Endodermal cell (in vitro differentiated cells): Measurements from ENCODE around the gene CAMK2A. TPM values are rescaled to one million over a fixed set of nuclear protein-coding genes. Genes with fewer than 3 reads are reported as not detected.

Experiments used
- DNase-seq: peaks from one replicate; pipeline ENCODE4 v3.0.0-alpha.2; 2017
- H3K27ac ChIP-seq: 2 replicates; pipeline ENCODE4 v1.5.1; 2013; ENCODE audit warnings: mild to moderate bottlenecking, low read depth, low read length, moderate library complexity
- H3K27me3 ChIP-seq: 2 replicates; pipeline ENCODE4 v1.6.1; 2013; ENCODE audit warnings: mild to moderate bottlenecking, low read length, moderate library complexity; ENCODE audit not compliant: insufficient read depth, control insufficient read depth, poor library complexity, severe bottlenecking
- H3K36me3 ChIP-seq: 2 replicates; pipeline ENCODE4 v1.7.0; 2013; ENCODE audit warnings: mild to moderate bottlenecking, low read length, moderate library complexity; ENCODE audit not compliant: control insufficient read depth, insufficient read depth
- H3K4me1 ChIP-seq: one replicate; pipeline ENCODE4 v1.7.0; 2013; ENCODE audit warnings: low read length; ENCODE audit not compliant: control insufficient read depth, insufficient read depth
- H3K4me3 ChIP-seq: 2 replicates; pipeline ENCODE4 v1.5.1; 2013; ENCODE audit warnings: mild to moderate bottlenecking, low read length, moderate library complexity
- H3K9ac ChIP-seq: 2 replicates; pipeline ENCODE4 v1.6.1; 2013; ENCODE audit warnings: mild to moderate bottlenecking, low read length, moderate library complexity; ENCODE audit not compliant: poor library complexity, severe bottlenecking; ENCODE audit errors: extremely low read depth
- H3K9me3 ChIP-seq: 2 replicates; pipeline ENCODE4 v1.6.1; 2013; ENCODE audit warnings: mild to moderate bottlenecking, low read length, moderate library complexity; ENCODE audit not compliant: control insufficient read depth
- H3K27ac Mint-ChIP-seq: 2 replicates; pipeline ENCODE4 v1.8.0; 2020; ENCODE audit warnings: mixed read lengths
- H3K27me3 Mint-ChIP-seq: 2 replicates; pipeline ENCODE4 v1.8.0; 2021; ENCODE audit warnings: mild to moderate bottlenecking, mixed read lengths; ENCODE audit not compliant: insufficient read depth
- H3K36me3 Mint-ChIP-seq: 2 replicates; pipeline ENCODE4 v1.8.0; 2020; ENCODE audit warnings: low read depth, mixed read lengths
- H3K4me1 Mint-ChIP-seq: 2 replicates; pipeline ENCODE4 v1.8.0; 2020; ENCODE audit warnings: mixed read lengths
- H3K4me3 Mint-ChIP-seq: 2 replicates; pipeline ENCODE4 v1.8.0; 2020; ENCODE audit warnings: mild to moderate bottlenecking, moderate library complexity, mixed read lengths
- H3K9me3 Mint-ChIP-seq: 2 replicates; pipeline ENCODE4 v1.8.0; 2020; ENCODE audit warnings: mild to moderate bottlenecking, mixed read lengths
- CTCF ChIP-seq: fragments of 200-600 bp; sonication (generic); conservative IDR thresholded peaks from 2 replicates; pipeline ENCODE4 v1.5.0; 2021; ENCODE audit warnings: antibody characterized with exemption, mild to moderate bottlenecking
- WGBS, 2 experiments: methylation state at CpG; one replicate each; pipeline versions ENCODE4 v1.1.5 to v1.1.7; 2013; ENCODE audit warnings: missing lambda C conversion rate in 2 of 2, mixed read lengths in 1 of 2; ENCODE audit not compliant: insufficient coverage in 1 of 2, insufficient read length in 1 of 2; 5-methylcytosine and 5-hydroxymethylcytosine counted together
- total RNA-seq, 2 donors: library from RNA; stranded (reverse); fragmentation: NEBNext Ultra II Directional in 1 of 2; extraction: Animal tissue kit (Norgen Biotek cat#: 25700) in 1 of 2; gene quantifications; 2 replicates in 1 of 2; 3 replicates in 1 of 2; pipeline ENCODE4 v1.2.1, GENCODE V29; 2021

CAMK2A gene
- total RNA-seq, 2 donors from 2014 or later = 0.31 to 0.49 TPM

- H3K27me3 Mint-ChIP-seq = peaks cover 5% of the 10 kb centered on the region
- H3K36me3 Mint-ChIP-seq = no peaks in the 10 kb centered on the region
- Histone ChIP-seq H3K4me3 (no peak overlapping the region), H3K36me3 (no peaks in the 10 kb centered on the region), H3K27me3 (no peaks in the 10 kb centered on the region), H3K9me3 (no peaks in the 10 kb centered on the region), H3K4me1 (no peaks in the 10 kb centered on the region), H3K9ac (no peak overlapping the region), H3K27ac (no peak overlapping the region)
- H3K9me3 Mint-ChIP-seq = no peaks in the 10 kb centered on the region
- no peak for DNase-seq
- peaks cover 18% of the 10 kb centered on the region for H3K4me1 Mint-ChIP-seq
- H3K27ac Mint-ChIP-seq = no peak overlapping the region
- no peak for TF ChIP-seq CTCF
- no peak overlapping the region for H3K4me3 Mint-ChIP-seq
- WGBS, 2 experiments = 85 to 86% methylated on average over 1 to 4 of the region's 4 CpGs
These were observed 25.7 kb upstream of the CAMK2A start for GRCh38 chr5:150315245-150315644.

- Mint-ChIP-seq H3K4me3 (no peak overlapping the region), H3K36me3 (no peaks in the 10 kb centered on the region), H3K27ac (no peak overlapping the region), H3K9me3 (no peaks in the 10 kb centered on the region), H3K27me3 (peaks cover 5% of the 10 kb centered on the region), H3K4me1 (peaks cover 18% of the 10 kb centered on the region)
- WGBS, 2 experiments = 65 to 70% methylated on average over 4 to 6 of the region's 6 CpGs
- TF ChIP-seq CTCF = no peak
- Histone ChIP-seq H3K27me3 (no peaks in the 10 kb centered on the region), H3K4me3 (no peak overlapping the region), H3K9ac (no peak overlapping the region), H3K27ac (no peak overlapping the region), H3K36me3 (no peaks in the 10 kb centered on the region), H3K9me3 (no peaks in the 10 kb centered on the region), H3K4me1 (no peaks in the 10 kb centered on the region)
- no peak for DNase-seq
These were observed 24.5 kb upstream of the CAMK2A start for GRCh38 chr5:150313921-150314716.

GRCh38 chr5:150313501-150313900, 23.9 kb upstream of the CAMK2A start:
- no peaks in the 10 kb centered on the region for H3K27me3 ChIP-seq
- H3K36me3 ChIP-seq = no peaks in the 10 kb centered on the region
- TF ChIP-seq CTCF = no peak
- no peak overlapping the region for H3K27ac ChIP-seq
- H3K4me1 ChIP-seq = no peaks in the 10 kb centered on the region
- Mint-ChIP-seq H3K27ac (no peak overlapping the region), H3K4me3 (no peak overlapping the region), H3K9me3 (no peaks in the 10 kb centered on the region), H3K27me3 (peaks cover 2% of the 10 kb centered on the region), H3K36me3 (no peaks in the 10 kb centered on the region), H3K4me1 (peaks cover 15% of the 10 kb centered on the region)
- 91 to 92% methylated on average over 4 to 6 of the region's 6 CpGs for WGBS, 2 experiments
- DNase-seq = no peak
- no peaks in the 10 kb centered on the region for H3K9me3 ChIP-seq
- H3K9ac ChIP-seq = no peak overlapping the region
- H3K4me3 ChIP-seq = no peak overlapping the region
